Measurements from ENCODE around the gene PNMA5.

DNA sequence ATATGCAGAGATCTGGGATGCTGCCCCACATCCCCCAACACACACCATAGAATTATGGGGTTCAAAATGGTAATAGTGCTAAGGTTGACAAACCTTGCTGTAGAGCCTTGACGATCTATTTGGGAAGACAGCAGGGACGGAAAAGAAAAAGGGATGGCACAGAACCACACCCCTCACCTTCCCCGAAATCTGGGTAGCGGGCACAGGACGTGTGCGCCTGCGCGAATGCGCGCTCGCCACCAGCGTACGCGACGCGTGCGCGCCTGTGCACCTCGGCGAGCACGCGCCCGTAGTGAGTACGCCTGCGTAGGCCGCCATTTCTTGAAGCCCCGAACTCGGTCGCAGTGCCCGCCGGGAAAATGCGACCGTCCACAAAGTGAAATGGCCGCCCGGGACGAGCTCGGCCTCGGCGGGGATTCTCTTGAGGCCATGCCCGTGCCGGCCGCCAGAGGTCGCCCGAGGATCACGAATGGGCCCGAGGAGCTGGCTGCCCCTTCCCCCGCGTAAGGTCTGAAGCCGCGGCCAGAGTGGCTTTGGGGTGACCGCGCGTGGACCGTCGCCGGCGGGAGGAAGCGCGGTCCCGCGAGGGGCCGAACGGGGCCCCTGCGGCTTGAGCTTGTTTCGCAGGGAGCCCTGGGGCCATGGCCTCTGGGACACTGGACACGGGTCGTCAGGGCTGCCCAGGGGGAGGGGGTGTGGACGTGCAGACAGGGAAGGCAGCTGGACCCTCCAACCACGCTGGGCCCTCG, 52.4 kb downstream of the PNMA5 start:
- TF ChIP-seq, protein P1, sequence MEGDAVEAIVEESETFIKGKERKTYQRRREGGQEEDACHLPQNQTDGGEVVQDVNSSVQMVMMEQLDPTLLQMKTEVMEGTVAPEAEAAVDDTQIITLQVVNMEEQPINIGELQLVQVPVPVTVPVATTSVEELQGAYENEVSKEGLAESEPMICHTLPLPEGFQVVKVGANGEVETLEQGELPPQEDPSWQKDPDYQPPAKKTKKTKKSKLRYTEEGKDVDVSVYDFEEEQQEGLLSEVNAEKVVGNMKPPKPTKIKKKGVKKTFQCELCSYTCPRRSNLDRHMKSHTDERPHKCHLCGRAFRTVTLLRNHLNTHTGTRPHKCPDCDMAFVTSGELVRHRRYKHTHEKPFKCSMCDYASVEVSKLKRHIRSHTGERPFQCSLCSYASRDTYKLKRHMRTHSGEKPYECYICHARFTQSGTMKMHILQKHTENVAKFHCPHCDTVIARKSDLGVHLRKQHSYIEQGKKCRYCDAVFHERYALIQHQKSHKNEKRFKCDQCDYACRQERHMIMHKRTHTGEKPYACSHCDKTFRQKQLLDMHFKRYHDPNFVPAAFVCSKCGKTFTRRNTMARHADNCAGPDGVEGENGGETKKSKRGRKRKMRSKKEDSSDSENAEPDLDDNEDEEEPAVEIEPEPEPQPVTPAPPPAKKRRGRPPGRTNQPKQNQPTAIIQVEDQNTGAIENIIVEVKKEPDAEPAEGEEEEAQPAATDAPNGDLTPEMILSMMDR (IDR thresholded peaks at IDR 0.05; ENCODE audit: low read depth, low read length, poor library complexity, severe bottlenecking): peak; percentile 59
- no peak for TF ChIP-seq EZH2phosphoT487 (IDR thresholded peaks at IDR 0.05; ENCODE audit: borderline replicate concordance, low read length)
